MM.1S (cell line): Measurements from ENCODE around the gene LAPTM4A.

Experiments used
- DNase-seq: peaks from one replicate; pipeline ENCODE4 v3.0.0-alpha.2; 2015
- H2AFZ ChIP-seq: fragments of 300-600 bp; sonication (generic); 2 replicates; pipeline ENCODE4 v1.6.0; 2016; ENCODE audit warnings: antibody characterized with exemption, low read length
- H3F3A ChIP-seq: fragments of 300-600 bp; sonication (generic); 2 replicates; pipeline ENCODE4 v1.6.1; 2016; ENCODE audit warnings: mild to moderate bottlenecking, antibody characterized with exemption, low read length, moderate library complexity, mixed read lengths; ENCODE audit not compliant: insufficient read depth
- H3K27ac ChIP-seq: fragments of 300-600 bp; sonication (generic); 2 replicates; pipeline ENCODE4 v1.5.1; 2016; ENCODE audit warnings: mild to moderate bottlenecking, low read length
- H3K27me3 ChIP-seq: fragments of 300-600 bp; sonication (generic); replicated peaks from 2 replicates; pipeline ENCODE4 v1.6.0; 2016; ENCODE audit warnings: low read length; ENCODE audit not compliant: insufficient read depth
- H3K36me3 ChIP-seq: fragments of 300-600 bp; sonication (generic); replicated peaks from 2 replicates; pipeline ENCODE4 v1.6.1; 2016; ENCODE audit warnings: mild to moderate bottlenecking, low read length, mixed read lengths; ENCODE audit not compliant: insufficient read depth
- H3K4me1 ChIP-seq: fragments of 300-600 bp; sonication (generic); 2 replicates; pipeline ENCODE4 v1.6.1; 2016; ENCODE audit warnings: low read length, mixed read lengths
- H3K4me2 ChIP-seq: fragments of 300-600 bp; sonication (generic); 2 replicates; pipeline ENCODE4 v1.6.0; 2016; ENCODE audit warnings: low read depth, low read length
- H3K4me3 ChIP-seq: fragments of 300-600 bp; sonication (generic); 2 replicates; pipeline ENCODE4 v1.5.1; 2016; ENCODE audit warnings: low read length, mixed read lengths
- H3K79me2 ChIP-seq: fragments of 300-600 bp; sonication (generic); 2 replicates; pipeline ENCODE4 v1.6.1; 2016; ENCODE audit warnings: mixed run types, low read length, mixed read lengths
- H3K9ac ChIP-seq: fragments of 300-600 bp; sonication (generic); 2 replicates; pipeline ENCODE4 v1.6.1; 2016; ENCODE audit warnings: low read length, mixed read lengths
- H3K9me2 ChIP-seq: fragments of 300-600 bp; sonication (generic); replicated peaks from 2 replicates; pipeline ENCODE4 v1.6.1; 2016; ENCODE audit warnings: mild to moderate bottlenecking, low read length, mixed read lengths; ENCODE audit not compliant: insufficient read depth
- H3K9me3 ChIP-seq: fragments of 300-600 bp; sonication (generic); replicated peaks from 2 replicates; pipeline ENCODE4 v1.6.1; 2016; ENCODE audit warnings: mild to moderate bottlenecking, low read length, mixed read lengths; ENCODE audit not compliant: insufficient read depth
- H4K20me1 ChIP-seq: fragments of 300-600 bp; sonication (generic); 2 replicates; pipeline ENCODE4 v1.6.1; 2016; ENCODE audit warnings: mild to moderate bottlenecking, low read length, moderate library complexity, mixed read lengths; ENCODE audit not compliant: insufficient read depth
- CTCF ChIP-seq: fragments of 300-600 bp; sonication (generic); IDR thresholded peaks from 2 replicates; pipeline ENCODE4 v1.5.1; 2016; ENCODE audit warnings: antibody characterized with exemption, low read length, mixed read lengths
- EZH2 ChIP-seq: fragments of 300-600 bp; sonication (generic); optimal IDR thresholded peaks from 2 replicates; pipeline ENCODE3; 2017; ENCODE audit warnings: low read depth, mild to moderate bottlenecking, antibody characterized with exemption, low read length, mixed read lengths
- EZH2phosphoT487 ChIP-seq: fragments of 300-600 bp; sonication (generic); IDR thresholded peaks from 2 replicates; pipeline ENCODE4 v1.6.1; 2018; ENCODE audit warnings: antibody characterized with exemption, low read length

The LAPTM4A gene

DNA sequence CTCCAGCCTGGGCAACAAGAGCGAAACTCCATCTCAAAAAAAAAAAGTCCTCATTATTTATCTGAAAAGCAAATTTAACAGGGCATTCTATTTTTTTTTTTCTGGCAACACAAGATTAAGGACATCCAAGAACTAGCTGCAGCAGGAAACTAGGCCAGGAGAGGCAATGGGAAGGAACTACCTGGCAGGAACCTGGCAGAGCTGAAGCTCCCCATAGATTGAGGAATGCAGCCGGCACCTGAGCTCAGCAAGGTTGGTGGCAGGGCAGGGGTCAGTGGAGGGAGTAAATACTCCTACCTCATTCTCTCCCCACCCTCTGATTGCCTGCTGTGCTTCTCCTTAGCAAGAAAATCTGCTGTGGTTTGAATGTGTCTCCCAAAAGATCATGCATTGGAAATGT is 30.4 kb upstream of the LAPTM4A start:
- Histone ChIP-seq H3K9me2 (no peaks in the 10 kb centered on the region), H3K27me3 (no peaks in the 10 kb centered on the region), H2AFZ (no peak overlapping the region), H3K27ac (no peak overlapping the region), H3K9me3 (no peaks in the 10 kb centered on the region), H3K36me3 (no peaks in the 10 kb centered on the region), H3K9ac (no peak overlapping the region), H3K4me1 (no peaks in the 10 kb centered on the region), H3F3A (no peaks in the 10 kb centered on the region), H3K4me3 (no peak overlapping the region), H3K79me2 (no peaks in the 10 kb centered on the region), H3K4me2 (no peak overlapping the region), H4K20me1 (no peaks in the 10 kb centered on the region)
- TF ChIP-seq CTCF, result no peak
- TF ChIP-seq EZH2phosphoT487, result no peak
- no peak for TF ChIP-seq EZH2
- no peak for DNase-seq

DNA sequence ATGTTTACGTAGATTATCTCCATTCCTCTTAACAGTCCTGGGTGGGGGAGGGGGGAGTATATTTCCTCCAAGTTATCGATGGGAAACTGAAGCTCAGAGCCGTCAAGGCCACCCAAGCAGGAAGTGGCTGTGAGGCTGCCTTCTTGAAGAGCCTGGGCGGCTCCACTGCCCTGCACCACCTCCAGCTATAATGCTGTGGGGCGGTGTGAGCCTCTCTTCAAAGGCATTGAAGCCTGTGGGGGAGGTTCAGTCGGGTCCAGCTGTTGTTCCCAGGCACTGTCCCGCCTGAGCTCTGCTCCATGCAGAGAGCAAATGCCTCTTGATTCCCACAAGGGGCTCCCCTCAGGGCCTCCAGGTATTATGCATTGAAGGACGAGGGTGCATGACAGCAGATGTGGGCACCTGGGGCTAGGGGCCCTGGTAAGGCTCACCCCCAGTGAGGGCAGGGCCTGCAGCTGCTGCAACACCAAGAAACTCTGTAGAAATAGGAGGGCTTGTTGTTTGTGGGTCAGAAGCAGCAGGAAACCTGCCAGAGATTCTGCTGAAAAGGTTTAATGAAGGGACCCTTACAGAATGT is 29.5 kb upstream of the LAPTM4A start:
- no peak overlapping the region for H3K9ac ChIP-seq

DNA sequence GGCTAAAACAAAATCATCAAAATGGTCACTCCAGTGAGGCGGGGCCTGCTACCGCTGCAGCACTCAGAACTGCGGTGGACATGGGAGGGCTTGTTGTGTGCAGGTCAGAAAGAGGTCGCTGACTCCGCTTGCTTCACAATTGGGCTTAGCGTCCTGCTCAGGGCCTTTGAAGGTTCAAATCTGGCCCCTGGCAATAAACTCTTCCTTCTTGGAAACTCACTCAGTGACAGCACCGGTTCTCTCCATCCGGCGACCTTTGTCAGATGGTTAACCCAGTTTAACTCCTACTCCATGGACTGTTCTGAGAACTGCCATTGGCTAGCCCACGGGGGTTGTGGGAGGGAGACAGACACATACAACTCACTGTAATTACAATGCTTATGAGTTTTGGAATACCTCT is 29.0 kb upstream of the LAPTM4A start:
- H3K9me3 ChIP-seq, result no peaks in the 10 kb centered on the region
- H3K27me3 ChIP-seq, result no peaks in the 10 kb centered on the region
- H4K20me1 ChIP-seq, result no peaks in the 10 kb centered on the region
- H3F3A ChIP-seq, result no peaks in the 10 kb centered on the region
- no peak overlapping the region for H3K27ac ChIP-seq
- H3K9ac ChIP-seq, result no peak overlapping the region
- H3K4me2 ChIP-seq, result no peak overlapping the region
- H3K4me1 ChIP-seq, result no peaks in the 10 kb centered on the region
- H3K36me3 ChIP-seq, result no peaks in the 10 kb centered on the region
- no peak overlapping the region for H3K4me3 ChIP-seq
- H3K9me2 ChIP-seq, result no peaks in the 10 kb centered on the region
- H3K79me2 ChIP-seq, result no peaks in the 10 kb centered on the region
- H2AFZ ChIP-seq, result no peak overlapping the region
- TF ChIP-seq EZH2 (no peak), EZH2phosphoT487 (no peak), CTCF (no peak)
- DNase-seq, result no peak

More for the DNA sequence above, 29.5 kb upstream of the LAPTM4A start:
- Histone ChIP-seq H4K20me1 (no peaks in the 10 kb centered on the region), H3F3A (no peaks in the 10 kb centered on the region), H3K27ac (no peak overlapping the region), H3K79me2 (no peaks in the 10 kb centered on the region), H3K4me3 (no peak overlapping the region), H3K4me2 (no peak overlapping the region), H3K36me3 (no peaks in the 10 kb centered on the region), H3K4me1 (no peaks in the 10 kb centered on the region), H3K9me2 (no peaks in the 10 kb centered on the region), H3K9me3 (no peaks in the 10 kb centered on the region), H2AFZ (no peak overlapping the region), H3K27me3 (no peaks in the 10 kb centered on the region)
- TF ChIP-seq CTCF (no peak), EZH2 (no peak), EZH2phosphoT487 (no peak)
- DNase-seq, result no peak
